Endothelial cell of umbilical vein (primary cell): ENCODE results near the gene FAM186B.

Source experiments
- CTCF ChIP-seq, 2 donors: IDR thresholded peaks; 1 replicate in 1 of 2; 2 replicates in 1 of 2; pipeline ENCODE4 v1.5.1; 2011; ENCODE audit warnings: low read length in 2 of 2, mild to moderate bottlenecking in 2 of 2, moderate library complexity in 2 of 2, control low read depth in 1 of 2, inconsistent platforms in 1 of 2, low read depth in 1 of 2; ENCODE audit not compliant: insufficient read depth in 1 of 2; ENCODE audit errors: extremely low read depth in 1 of 2
- EZH2 ChIP-seq: IDR thresholded peaks from 2 replicates; pipeline ENCODE4 v1.6.1; 2012; ENCODE audit warnings: borderline replicate concordance, low read depth, mild to moderate bottlenecking, moderate library complexity, low read length, inconsistent platforms; ENCODE audit not compliant: severe bottlenecking
- JUN ChIP-seq: IDR thresholded peaks from 2 replicates; pipeline ENCODE4 v1.6.1; 2011; ENCODE audit warnings: borderline replicate concordance, low read depth; ENCODE audit not compliant: insufficient read length, insufficient read depth
- MAX ChIP-seq: IDR thresholded peaks from 2 replicates; pipeline ENCODE4 v1.6.1; 2011; ENCODE audit not compliant: insufficient read depth, insufficient read length
- POLR2A ChIP-seq: IDR thresholded peaks from 2 replicates; pipeline ENCODE4 v1.6.1; 2012; ENCODE audit warnings: low read depth, mild to moderate bottlenecking, control low read depth, low read length
- POLR2AphosphoS5 ChIP-seq: IDR thresholded peaks from 2 replicates; pipeline ENCODE4 v1.6.1; 2012; ENCODE audit warnings: low read depth, mild to moderate bottlenecking, control low read depth, low read length, moderate library complexity; ENCODE audit not compliant: insufficient read depth

- TF ChIP-seq CTCF (IDR thresholded peaks at IDR 0.05; ENCODE audit: extremely low read depth in 1 of 2, insufficient read depth in 1 of 2, low read depth in 1 of 2, low read length in 2 of 2) = no peak
- no peak for TF ChIP-seq POLR2AphosphoS5
- TF ChIP-seq EZH2 = no peak
- TF ChIP-seq POLR2A = no peak
- TF ChIP-seq MAX = no peak
- TF ChIP-seq JUN = no peak
Measured at GRCh38 chr12:49643135-49643534, 37.7 kb upstream of the FAM186B start.
